DMS114 treated with DMSO at 0.1 percent for 48 hours (cell line): Measurements from ENCODE around the gene CLHC1.
"Not testable (repeated sequence)": the region's sequence is repeated elsewhere in the genome, so short reads cannot be mapped to it uniquely, and the experiment has no call there.

Experiments used
- DNase-seq: peaks from one replicate; lab custom pipeline; 2025; ENCODE audit not compliant: unreplicated experiment; lab: John Stamatoyannopoulos, UW

CLHC1 gene

GRCh38 chr2:55137024-55137958, 94.8 kb downstream of the CLHC1 start:
- DNase-seq: no peak

DNA sequence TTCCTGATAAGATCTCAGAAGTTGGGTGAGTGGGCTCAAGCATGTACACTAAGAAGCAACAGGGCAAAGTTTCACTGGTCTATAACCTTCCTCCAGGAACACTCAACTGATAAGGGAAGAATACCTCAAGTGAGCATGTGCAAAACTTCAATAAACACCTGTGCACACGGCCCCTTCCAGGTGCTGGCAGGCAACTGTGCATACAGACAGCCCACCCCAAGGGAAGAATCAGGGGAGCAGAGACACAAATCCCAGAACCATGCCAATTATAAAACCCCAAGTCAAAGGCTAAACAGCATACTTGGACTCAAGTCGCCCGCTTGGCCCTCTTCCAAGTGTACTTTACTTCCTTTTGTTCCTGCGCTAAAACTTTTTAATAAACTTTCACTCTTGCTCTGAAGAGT, 96.0 kb downstream of the CLHC1 start:
- DNase-seq: no peak

DNA sequence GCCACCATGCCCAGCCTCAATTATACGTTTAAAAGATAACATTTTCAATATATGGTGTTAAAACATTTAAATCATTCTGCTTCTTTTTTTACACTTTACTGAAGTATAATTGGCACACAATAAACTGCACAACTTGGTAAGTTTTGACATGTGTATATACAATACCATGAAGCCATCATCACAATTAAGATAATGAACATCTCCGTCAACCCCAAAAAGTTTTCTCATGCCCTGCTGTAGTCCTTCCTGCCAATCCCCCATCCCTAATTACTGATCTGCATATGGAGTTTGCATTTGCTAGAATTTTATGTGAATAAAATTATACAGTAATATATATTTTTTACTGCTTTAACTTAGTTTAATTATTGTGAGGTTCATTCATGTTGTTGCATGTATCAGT, 96.6 kb downstream of the CLHC1 start:
- no peak for DNase-seq

GRCh38 chr2:55134316-55134706, 97.8 kb downstream of the CLHC1 start:
- DNase-seq: no peak

- DNase-seq: no peak
Observed at GRCh38 chr2:55133467-55134315, 98.4 kb downstream of the CLHC1 start.

GRCh38 chr2:55130849-55131248, 101.2 kb downstream of the CLHC1 start:
- no peak for DNase-seq

DNA sequence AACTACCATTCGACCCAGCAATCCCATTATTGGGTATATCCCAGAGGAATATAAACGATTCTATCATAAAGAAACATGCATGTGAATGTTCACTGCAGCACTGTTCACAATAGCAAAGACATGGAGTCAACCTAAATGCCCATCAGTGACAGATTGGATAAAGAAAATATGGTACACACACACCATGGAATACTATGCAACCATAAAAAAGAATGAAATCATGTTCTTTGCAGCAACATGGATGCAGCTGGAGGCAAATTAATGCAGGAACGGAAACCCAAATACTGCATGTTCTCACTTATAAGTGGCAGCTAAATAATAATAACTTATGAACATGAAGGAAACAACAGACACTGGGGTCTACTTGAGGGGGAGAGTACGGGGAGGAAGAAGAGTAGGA, 105.5 kb downstream of the CLHC1 start:
- not testable (repeated sequence) for DNase-seq
